ENCODE results near the gene RNF34.

DNA sequence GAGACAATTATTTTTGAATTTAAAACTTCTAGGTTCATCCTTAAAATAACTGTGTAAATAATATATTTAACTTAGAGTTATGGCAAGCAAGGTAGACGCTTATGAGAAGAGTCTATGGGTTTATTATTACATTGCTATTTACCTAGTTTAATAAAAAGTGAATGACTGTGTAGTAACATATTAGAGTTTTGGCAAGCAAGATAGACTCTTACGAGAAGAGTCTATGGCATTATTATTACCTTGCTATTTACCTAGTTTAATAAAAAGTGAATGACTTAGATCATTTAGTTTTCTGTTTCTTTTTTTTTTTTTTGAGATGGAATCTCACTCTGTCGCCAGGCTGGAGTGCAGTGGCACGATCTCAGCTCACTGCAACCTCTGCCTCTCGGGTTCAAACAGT, 3.8 kb downstream of the RNF34 start:
- TF ChIP-seq TAF1 (IDR thresholded peaks at IDR 0.05; ENCODE audit: low read depth, low read length) (no peak), POLR2A (IDR thresholded peaks at IDR 0.05; ENCODE audit: low read depth, low read length) (no peak), POLR2AphosphoS5 (IDR thresholded peaks at IDR 0.05; ENCODE audit: low read depth, low read length) (no peak), SPI1 (IDR thresholded peaks at IDR 0.05; ENCODE audit: low read depth, low read length) (no peak), PAX5 (IDR thresholded peaks at IDR 0.05; ENCODE audit: insufficient read depth, low read length, severe bottlenecking) (no peak)
